GM18519 (cell line): ENCODE results near the gene GABRB2.
"Not testable (repeated sequence)": the region's sequence is repeated elsewhere in the genome, so short reads cannot be mapped to it uniquely, and the experiment has no call there.

Experiments used
- ATAC-seq: cut with Tn5 transposase; IDR thresholded peaks from one replicate; pipeline ENCODE4 v1.9.1; 2021; ENCODE audit warnings: mild to moderate bottlenecking, moderate library complexity; ENCODE audit not compliant: unreplicated experiment, low FRiP score

GABRB2 gene

GRCh38 chr5:161258438-161258837, 288.1 kb downstream of the GABRB2 start:
- no peak for ATAC-seq

- no peak for ATAC-seq
These were observed 289.6 kb downstream of the GABRB2 start for GRCh38 chr5:161256957-161257356.

GRCh38 chr5:161252955-161253354, 293.6 kb downstream of the GABRB2 start:
- ATAC-seq, result not testable (repeated sequence)

GRCh38 chr5:161246749-161247148, 299.8 kb downstream of the GABRB2 start:
- ATAC-seq, result no peak

GRCh38 chr5:161245846-161246245, 300.7 kb downstream of the GABRB2 start:
- ATAC-seq, result not testable (repeated sequence)
